ENCODE results near the gene PTPN14. TPM values are rescaled to one million over a fixed set of nuclear protein-coding genes. Genes with fewer than 3 reads are reported as not detected.

The PTPN14 gene
- total RNA-seq, 1 experiment from 2014 or later: 37.5 TPM

DNA sequence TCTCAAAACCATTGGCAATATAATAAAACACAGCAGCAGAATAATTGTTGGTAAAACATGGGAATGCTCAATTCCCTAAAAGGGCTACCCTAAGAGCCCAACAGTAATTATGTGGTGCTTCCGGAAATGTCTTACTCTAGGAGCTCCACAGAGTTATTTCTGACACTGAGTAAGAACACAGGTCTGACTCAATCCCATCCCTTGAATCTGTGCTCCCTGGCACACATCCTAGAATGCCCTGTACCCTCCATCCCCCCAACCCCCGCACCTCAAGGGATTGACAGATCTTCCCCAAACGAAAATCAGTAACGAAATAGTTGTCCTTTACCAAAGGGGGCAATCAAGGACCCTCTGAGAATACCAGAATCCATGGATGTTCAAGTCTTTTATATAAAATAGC is 198.6 kb downstream of the PTPN14 start:
- Histone ChIP-seq H3K27me3 (ENCODE audit: insufficient read depth, low read length) (no peaks in the 10 kb centered on the region), H4K20me1 (ENCODE audit: insufficient read depth) (no peaks in the 10 kb centered on the region), H3K79me2 (ENCODE audit: insufficient read depth, low read length) (no peaks in the 10 kb centered on the region), H3K36me3 (ENCODE audit: control insufficient read depth in 1 of 2, insufficient read depth in 2 of 2, low read length in 2 of 2) (peaks cover 3 to 7% of the 10 kb centered on the region in 2 experiments; a peak in 1 of 4 replicates), H2AFZ (ENCODE audit: low read depth, low read length, poor library complexity, severe bottlenecking) (no peak overlapping the region), H3K9me3 (ENCODE audit: control insufficient read depth in 1 of 2, insufficient read depth in 1 of 2, low read depth in 1 of 2, low read length in 2 of 2) (no peaks in the 10 kb centered on the region), H3K9ac (ENCODE audit: low read length) (no peak overlapping the region), H3K9me2 (ENCODE audit: insufficient read depth) (no peaks in the 10 kb centered on the region), H3K4me1 (ENCODE audit: control insufficient read depth in 1 of 2, insufficient read depth in 2 of 2, low read length in 2 of 2) (no peaks in the 10 kb centered on the region), H3K4me3 (replicated peaks in 1 of 2; ENCODE audit: low read depth in 1 of 2, low read length in 2 of 2) (no peak overlapping the region), H3K27ac (ENCODE audit: low read depth, low read length) (no peak overlapping the region), H3K4me2 (ENCODE audit: low read length) (no peak overlapping the region)
- ChIA-PET POLR2A (no interaction called here), RAD21 (ENCODE audit: low non-redundant PET in 1 of 2, low total read pairs in 2 of 2, uncharacterized antibody in 2 of 2, unreplicated experiment in 2 of 2) (no interaction called here), CTCF (no interaction called here)
- ATAC-seq: no peak
- TF ChIP-seq YY1 (IDR thresholded peaks at IDR 0.05; ENCODE audit: extremely low read depth, insufficient replicate concordance, low read depth, low read length) (no peak), POLR2AphosphoS5 (IDR thresholded peaks at IDR 0.05; ENCODE audit: low read depth, low read length) (no peak), CBX3 (IDR thresholded peaks at IDR 0.05; ENCODE audit: low read depth) (no peak), POLR2A (IDR thresholded peaks at IDR 0.05; ENCODE audit: borderline replicate concordance, extremely low read depth, insufficient read depth, insufficient read length) (no peak), EGR1 (IDR thresholded peaks at IDR 0.05; ENCODE audit: low read depth) (no peak), SRF (IDR thresholded peaks at IDR 0.05; ENCODE audit: low read depth) (no peak), TCF7L2 (IDR thresholded peaks at IDR 0.05; ENCODE audit: borderline replicate concordance, extremely low read depth, insufficient read depth, insufficient read length) (no peak), ZNF274 (IDR thresholded peaks at IDR 0.05; ENCODE audit: low read depth, low read length) (no peak), FOSL1 (IDR thresholded peaks at IDR 0.05; ENCODE audit: low read depth) (no peak), RAD21 (IDR thresholded peaks at IDR 0.05; ENCODE audit: low read depth) (no peak), ZFX (IDR thresholded peaks at IDR 0.05) (no peak)
- TF ChIP-seq, protein P1, sequence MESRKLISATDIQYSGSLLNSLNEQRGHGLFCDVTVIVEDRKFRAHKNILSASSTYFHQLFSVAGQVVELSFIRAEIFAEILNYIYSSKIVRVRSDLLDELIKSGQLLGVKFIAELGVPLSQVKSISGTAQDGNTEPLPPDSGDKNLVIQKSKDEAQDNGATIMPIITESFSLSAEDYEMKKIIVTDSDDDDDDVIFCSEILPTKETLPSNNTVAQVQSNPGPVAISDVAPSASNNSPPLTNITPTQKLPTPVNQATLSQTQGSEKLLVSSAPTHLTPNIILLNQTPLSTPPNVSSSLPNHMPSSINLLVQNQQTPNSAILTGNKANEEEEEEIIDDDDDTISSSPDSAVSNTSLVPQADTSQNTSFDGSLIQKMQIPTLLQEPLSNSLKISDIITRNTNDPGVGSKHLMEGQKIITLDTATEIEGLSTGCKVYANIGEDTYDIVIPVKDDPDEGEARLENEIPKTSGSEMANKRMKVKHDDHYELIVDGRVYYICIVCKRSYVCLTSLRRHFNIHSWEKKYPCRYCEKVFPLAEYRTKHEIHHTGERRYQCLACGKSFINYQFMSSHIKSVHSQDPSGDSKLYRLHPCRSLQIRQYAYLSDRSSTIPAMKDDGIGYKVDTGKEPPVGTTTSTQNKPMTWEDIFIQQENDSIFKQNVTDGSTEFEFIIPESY (IDR thresholded peaks at IDR 0.05; ENCODE audit: extremely low read depth, insufficient replicate concordance, low read length): no peak
- TF ChIP-seq, protein P2, sequence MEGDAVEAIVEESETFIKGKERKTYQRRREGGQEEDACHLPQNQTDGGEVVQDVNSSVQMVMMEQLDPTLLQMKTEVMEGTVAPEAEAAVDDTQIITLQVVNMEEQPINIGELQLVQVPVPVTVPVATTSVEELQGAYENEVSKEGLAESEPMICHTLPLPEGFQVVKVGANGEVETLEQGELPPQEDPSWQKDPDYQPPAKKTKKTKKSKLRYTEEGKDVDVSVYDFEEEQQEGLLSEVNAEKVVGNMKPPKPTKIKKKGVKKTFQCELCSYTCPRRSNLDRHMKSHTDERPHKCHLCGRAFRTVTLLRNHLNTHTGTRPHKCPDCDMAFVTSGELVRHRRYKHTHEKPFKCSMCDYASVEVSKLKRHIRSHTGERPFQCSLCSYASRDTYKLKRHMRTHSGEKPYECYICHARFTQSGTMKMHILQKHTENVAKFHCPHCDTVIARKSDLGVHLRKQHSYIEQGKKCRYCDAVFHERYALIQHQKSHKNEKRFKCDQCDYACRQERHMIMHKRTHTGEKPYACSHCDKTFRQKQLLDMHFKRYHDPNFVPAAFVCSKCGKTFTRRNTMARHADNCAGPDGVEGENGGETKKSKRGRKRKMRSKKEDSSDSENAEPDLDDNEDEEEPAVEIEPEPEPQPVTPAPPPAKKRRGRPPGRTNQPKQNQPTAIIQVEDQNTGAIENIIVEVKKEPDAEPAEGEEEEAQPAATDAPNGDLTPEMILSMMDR (IDR thresholded peaks at IDR 0.05 in 2 of 3, conservative IDR thresholded peaks at IDR 0.05 in 1 of 3; ENCODE audit: borderline replicate concordance in 1 of 3, insufficient read depth in 1 of 3, low read depth in 2 of 3, low read length in 2 of 3): no peak
- TF ChIP-seq, protein P3, sequence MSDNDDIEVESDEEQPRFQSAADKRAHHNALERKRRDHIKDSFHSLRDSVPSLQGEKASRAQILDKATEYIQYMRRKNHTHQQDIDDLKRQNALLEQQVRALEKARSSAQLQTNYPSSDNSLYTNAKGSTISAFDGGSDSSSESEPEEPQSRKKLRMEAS (IDR thresholded peaks at IDR 0.05): no peak
- TF ChIP-seq, protein P4, sequence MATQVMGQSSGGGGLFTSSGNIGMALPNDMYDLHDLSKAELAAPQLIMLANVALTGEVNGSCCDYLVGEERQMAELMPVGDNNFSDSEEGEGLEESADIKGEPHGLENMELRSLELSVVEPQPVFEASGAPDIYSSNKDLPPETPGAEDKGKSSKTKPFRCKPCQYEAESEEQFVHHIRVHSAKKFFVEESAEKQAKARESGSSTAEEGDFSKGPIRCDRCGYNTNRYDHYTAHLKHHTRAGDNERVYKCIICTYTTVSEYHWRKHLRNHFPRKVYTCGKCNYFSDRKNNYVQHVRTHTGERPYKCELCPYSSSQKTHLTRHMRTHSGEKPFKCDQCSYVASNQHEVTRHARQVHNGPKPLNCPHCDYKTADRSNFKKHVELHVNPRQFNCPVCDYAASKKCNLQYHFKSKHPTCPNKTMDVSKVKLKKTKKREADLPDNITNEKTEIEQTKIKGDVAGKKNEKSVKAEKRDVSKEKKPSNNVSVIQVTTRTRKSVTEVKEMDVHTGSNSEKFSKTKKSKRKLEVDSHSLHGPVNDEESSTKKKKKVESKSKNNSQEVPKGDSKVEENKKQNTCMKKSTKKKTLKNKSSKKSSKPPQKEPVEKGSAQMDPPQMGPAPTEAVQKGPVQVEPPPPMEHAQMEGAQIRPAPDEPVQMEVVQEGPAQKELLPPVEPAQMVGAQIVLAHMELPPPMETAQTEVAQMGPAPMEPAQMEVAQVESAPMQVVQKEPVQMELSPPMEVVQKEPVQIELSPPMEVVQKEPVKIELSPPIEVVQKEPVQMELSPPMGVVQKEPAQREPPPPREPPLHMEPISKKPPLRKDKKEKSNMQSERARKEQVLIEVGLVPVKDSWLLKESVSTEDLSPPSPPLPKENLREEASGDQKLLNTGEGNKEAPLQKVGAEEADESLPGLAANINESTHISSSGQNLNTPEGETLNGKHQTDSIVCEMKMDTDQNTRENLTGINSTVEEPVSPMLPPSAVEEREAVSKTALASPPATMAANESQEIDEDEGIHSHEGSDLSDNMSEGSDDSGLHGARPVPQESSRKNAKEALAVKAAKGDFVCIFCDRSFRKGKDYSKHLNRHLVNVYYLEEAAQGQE (IDR thresholded peaks at IDR 0.05; ENCODE audit: low read depth): no peak
- TF ChIP-seq, protein P5, sequence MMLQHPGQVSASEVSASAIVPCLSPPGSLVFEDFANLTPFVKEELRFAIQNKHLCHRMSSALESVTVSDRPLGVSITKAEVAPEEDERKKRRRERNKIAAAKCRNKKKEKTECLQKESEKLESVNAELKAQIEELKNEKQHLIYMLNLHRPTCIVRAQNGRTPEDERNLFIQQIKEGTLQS (IDR thresholded peaks at IDR 0.05): no peak
- no TSS peak for BruUV-seq (replicated peaks)
- intact Hi-C loops (cut with micrococcal nuclease): no loop called here
- no peak for DNase-seq (ENCODE audit: low read depth, low spot score)
